ENCODE data around the gene NLRC5. TPM values are rescaled to one million over a fixed set of nuclear protein-coding genes. Genes with fewer than 3 reads are reported as not detected.

Gene NLRC5
- total RNA-seq, 1 donor from 2014 or later = 29.9 TPM

DNA sequence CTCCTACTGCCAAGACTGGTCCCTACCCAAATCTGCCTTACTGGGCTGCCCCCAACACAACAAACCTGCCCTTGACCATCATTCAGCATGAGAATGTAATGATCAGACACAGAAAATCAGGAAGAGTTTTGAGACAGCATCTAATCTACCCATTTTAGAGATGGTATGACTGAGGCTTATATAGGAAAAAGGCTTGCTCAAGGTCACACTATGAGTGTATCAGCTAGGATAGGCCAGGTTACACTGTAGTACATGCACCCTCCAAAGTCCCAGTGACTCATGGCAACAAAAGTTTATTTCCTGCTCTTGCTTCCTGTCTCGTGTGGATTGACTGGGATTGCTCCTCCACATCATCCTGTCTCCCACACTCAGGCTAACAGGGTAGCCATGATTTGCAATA lies 27.9 kb downstream of the NLRC5 start:
- H3K27me3 Mint-ChIP-seq (ENCODE audit: low read depth, unreplicated experiment) = peaks cover 9% of the 10 kb centered on the region
- Histone ChIP-seq H3K4me3 (ENCODE audit: insufficient read depth, low read depth, low read length) (no peak overlapping the region), H3K36me3 (ENCODE audit: insufficient read depth, low read length) (peaks cover 13% of the 10 kb centered on the region), H3K27me3 (ENCODE audit: insufficient read depth, low read length) (no peaks in the 10 kb centered on the region), H3K79me2 (ENCODE audit: insufficient read depth, low read length) (peaks cover under 1% of the 10 kb centered on the region), H3K9ac (ENCODE audit: low read length) (no peak overlapping the region), H2AFZ (ENCODE audit: low read depth, low read length) (no peak overlapping the region), H4K20me1 (ENCODE audit: insufficient read depth, low read length) (no peaks in the 10 kb centered on the region), H3K4me1 (ENCODE audit: insufficient read depth, low read length) (peaks cover 14% of the 10 kb centered on the region), H3K4me2 (ENCODE audit: low read length) (no peak overlapping the region), H3K9me3 (ENCODE audit: insufficient read depth, low read depth, low read length) (peaks cover 3% of the 10 kb centered on the region), H3K27ac (ENCODE audit: low read depth, low read length) (no peak overlapping the region)
- no peak overlapping the region for H3K27ac Mint-ChIP-seq (ENCODE audit: unreplicated experiment)
- H3K4me3 Mint-ChIP-seq (ENCODE audit: unreplicated experiment) = no peak overlapping the region
- H3K9me3 Mint-ChIP-seq (ENCODE audit: unreplicated experiment) = peaks cover 5% of the 10 kb centered on the region
- no peak for TF ChIP-seq EZH2 (IDR thresholded peaks at IDR 0.05; ENCODE audit: insufficient read depth, low read length)
- TF ChIP-seq, protein P1, sequence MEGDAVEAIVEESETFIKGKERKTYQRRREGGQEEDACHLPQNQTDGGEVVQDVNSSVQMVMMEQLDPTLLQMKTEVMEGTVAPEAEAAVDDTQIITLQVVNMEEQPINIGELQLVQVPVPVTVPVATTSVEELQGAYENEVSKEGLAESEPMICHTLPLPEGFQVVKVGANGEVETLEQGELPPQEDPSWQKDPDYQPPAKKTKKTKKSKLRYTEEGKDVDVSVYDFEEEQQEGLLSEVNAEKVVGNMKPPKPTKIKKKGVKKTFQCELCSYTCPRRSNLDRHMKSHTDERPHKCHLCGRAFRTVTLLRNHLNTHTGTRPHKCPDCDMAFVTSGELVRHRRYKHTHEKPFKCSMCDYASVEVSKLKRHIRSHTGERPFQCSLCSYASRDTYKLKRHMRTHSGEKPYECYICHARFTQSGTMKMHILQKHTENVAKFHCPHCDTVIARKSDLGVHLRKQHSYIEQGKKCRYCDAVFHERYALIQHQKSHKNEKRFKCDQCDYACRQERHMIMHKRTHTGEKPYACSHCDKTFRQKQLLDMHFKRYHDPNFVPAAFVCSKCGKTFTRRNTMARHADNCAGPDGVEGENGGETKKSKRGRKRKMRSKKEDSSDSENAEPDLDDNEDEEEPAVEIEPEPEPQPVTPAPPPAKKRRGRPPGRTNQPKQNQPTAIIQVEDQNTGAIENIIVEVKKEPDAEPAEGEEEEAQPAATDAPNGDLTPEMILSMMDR (IDR thresholded peaks at IDR 0.05; ENCODE audit: insufficient read depth, low read depth, low read length) = no peak
- H3K4me1 Mint-ChIP-seq (ENCODE audit: low read depth, unreplicated experiment) = peaks cover 16% of the 10 kb centered on the region
- peaks cover 41% of the 10 kb centered on the region for H3K36me3 Mint-ChIP-seq (ENCODE audit: low read depth, unreplicated experiment)
- no peak for DNase-seq (ENCODE audit: low read depth)
- no peak for FAIRE-seq

- Mint-ChIP-seq H3K4me3 (ENCODE audit: unreplicated experiment) (no peak overlapping the region), H3K4me1 (ENCODE audit: low read depth, unreplicated experiment) (peaks cover 5% of the 10 kb centered on the region), H3K27me3 (ENCODE audit: low read depth, unreplicated experiment) (peaks cover 9% of the 10 kb centered on the region), H3K9me3 (ENCODE audit: unreplicated experiment) (peaks cover 5% of the 10 kb centered on the region), H3K36me3 (ENCODE audit: low read depth, unreplicated experiment) (peaks cover 59% of the 10 kb centered on the region), H3K27ac (ENCODE audit: unreplicated experiment) (no peak overlapping the region)
- no peak overlapping the region for H3K4me3 ChIP-seq (ENCODE audit: insufficient read depth, low read depth, low read length)
- H4K20me1 ChIP-seq (ENCODE audit: insufficient read depth, low read length) = no peaks in the 10 kb centered on the region
- H3K9ac ChIP-seq (ENCODE audit: low read length) = no peak overlapping the region
- no peak overlapping the region for H2AFZ ChIP-seq (ENCODE audit: low read depth, low read length)
- TF ChIP-seq, protein P1 (IDR thresholded peaks at IDR 0.05; ENCODE audit: insufficient read depth, low read depth, low read length) = no peak
- TF ChIP-seq EZH2 (IDR thresholded peaks at IDR 0.05; ENCODE audit: insufficient read depth, low read length) = no peak
- H3K4me2 ChIP-seq (ENCODE audit: low read length) = no peak overlapping the region
- no peaks in the 10 kb centered on the region for H3K4me1 ChIP-seq (ENCODE audit: insufficient read depth, low read length)
- H3K36me3 ChIP-seq (ENCODE audit: insufficient read depth, low read length) = peaks cover 13% of the 10 kb centered on the region
- H3K27me3 ChIP-seq (ENCODE audit: insufficient read depth, low read length) = no peaks in the 10 kb centered on the region
- peaks cover 3% of the 10 kb centered on the region for H3K9me3 ChIP-seq (ENCODE audit: insufficient read depth, low read depth, low read length)
- no peak for FAIRE-seq
- H3K27ac ChIP-seq (ENCODE audit: low read depth, low read length) = no peak overlapping the region
- H3K79me2 ChIP-seq (ENCODE audit: insufficient read depth, low read length) = no peaks in the 10 kb centered on the region
- no peak for DNase-seq (ENCODE audit: low read depth)
Observed at GRCh38 chr16:57019746-57020145, 30.4 kb downstream of the NLRC5 start.

DNA sequence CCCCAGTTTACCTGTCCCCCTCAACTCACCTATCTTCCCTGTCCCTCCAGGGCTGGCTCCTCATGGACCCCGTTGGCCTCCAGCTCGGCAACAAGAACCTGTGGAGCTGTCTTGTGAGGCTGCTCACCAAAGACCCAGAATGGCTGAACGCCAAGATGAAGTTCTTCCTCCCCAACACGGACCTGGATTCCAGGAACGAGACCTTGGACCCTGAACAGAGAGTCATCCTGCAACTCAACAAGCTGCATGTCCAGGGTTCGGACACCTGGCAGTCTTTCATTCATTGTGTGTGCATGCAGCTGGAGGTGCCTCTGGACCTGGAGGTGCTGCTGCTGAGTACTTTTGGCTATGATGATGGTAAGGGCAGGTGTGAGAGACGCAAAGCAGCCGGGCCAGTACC lies 31.3 kb downstream of the NLRC5 start:
- no peak for DNase-seq (ENCODE audit: low read depth)
- Mint-ChIP-seq H3K9me3 (ENCODE audit: unreplicated experiment) (peaks cover 5% of the 10 kb centered on the region), H3K36me3 (ENCODE audit: low read depth, unreplicated experiment) (peaks cover 66% of the 10 kb centered on the region), H3K27me3 (ENCODE audit: low read depth, unreplicated experiment) (peaks cover 9% of the 10 kb centered on the region), H3K27ac (ENCODE audit: unreplicated experiment) (no peak overlapping the region), H3K4me3 (ENCODE audit: unreplicated experiment) (no peak overlapping the region), H3K4me1 (ENCODE audit: low read depth, unreplicated experiment) (no peaks in the 10 kb centered on the region)
- Histone ChIP-seq H3K4me3 (ENCODE audit: insufficient read depth, low read depth, low read length) (no peak overlapping the region), H3K9ac (ENCODE audit: low read length) (no peak overlapping the region), H3K27me3 (ENCODE audit: insufficient read depth, low read length) (no peaks in the 10 kb centered on the region), H3K4me1 (ENCODE audit: insufficient read depth, low read length) (no peaks in the 10 kb centered on the region), H3K79me2 (ENCODE audit: insufficient read depth, low read length) (no peaks in the 10 kb centered on the region), H3K27ac (ENCODE audit: low read depth, low read length) (no peak overlapping the region), H3K36me3 (ENCODE audit: insufficient read depth, low read length) (peaks cover 13% of the 10 kb centered on the region), H3K4me2 (ENCODE audit: low read length) (no peak overlapping the region), H2AFZ (ENCODE audit: low read depth, low read length) (no peak overlapping the region), H4K20me1 (ENCODE audit: insufficient read depth, low read length) (no peaks in the 10 kb centered on the region), H3K9me3 (ENCODE audit: insufficient read depth, low read depth, low read length) (peaks cover 3% of the 10 kb centered on the region)
- FAIRE-seq = no peak
- TF ChIP-seq, protein P1 (IDR thresholded peaks at IDR 0.05; ENCODE audit: insufficient read depth, low read depth, low read length) = no peak
- no peak for TF ChIP-seq EZH2 (IDR thresholded peaks at IDR 0.05; ENCODE audit: insufficient read depth, low read length)
